GM12878 (cell line): ENCODE measurements around the gene SARS2. TPM values are rescaled to one million over a fixed set of nuclear protein-coding genes. Genes with fewer than 3 reads are reported as not detected.

Experiments used
- CBX5 ChIP-seq: sonication (generic); IDR thresholded peaks from 2 replicates; pipeline ENCODE4 v1.6.1; 2016; ENCODE audit warnings: low read depth, moderate library complexity, mild to moderate bottlenecking, inconsistent platforms
- FOS ChIP-seq: IDR thresholded peaks from 3 replicates; pipeline ENCODE4 v1.6.1; 2011; ENCODE audit warnings: borderline replicate concordance; ENCODE audit not compliant: insufficient read length; ENCODE audit errors: extremely low read depth
- JUND ChIP-seq: IDR thresholded peaks from 2 replicates; pipeline ENCODE4 v1.6.1; 2012; ENCODE audit warnings: low read depth, mild to moderate bottlenecking, low read length, improper control_type of control experiment, moderate library complexity
- MEF2B ChIP-seq: fragments of 450-650 bp; IDR thresholded peaks from 2 replicates; pipeline ENCODE4 v1.6.1; 2018; ENCODE audit warnings: mild to moderate bottlenecking, moderate library complexity; ENCODE audit not compliant: partially characterized antibody, poor library complexity, severe bottlenecking
- MYB ChIP-seq: fragments of 150-350 bp; IDR thresholded peaks from 2 replicates; pipeline ENCODE4 v1.6.1; 2014; ENCODE audit warnings: mild to moderate bottlenecking, low read depth, low read length, borderline replicate concordance
- NR2C1 ChIP-seq: fragments of 450-650 bp; IDR thresholded peaks from 2 replicates; pipeline ENCODE4 v1.6.1; 2017; ENCODE audit warnings: antibody characterized with exemption, mild to moderate bottlenecking, moderate library complexity
- RBBP5 ChIP-seq: fragments of 200-600 bp; sonication (generic); conservative IDR thresholded peaks from 2 replicates; pipeline ENCODE4 v1.6.1; 2016
- SIN3A ChIP-seq: IDR thresholded peaks from 2 replicates; pipeline ENCODE4 v1.6.1; 2012; ENCODE audit warnings: low read depth, low read length, improper control_type of control experiment
- SPI1 ChIP-seq: IDR thresholded peaks from 2 replicates; pipeline ENCODE4 v1.6.1; 2011; ENCODE audit warnings: low read depth, mild to moderate bottlenecking, low read length, moderate library complexity, borderline replicate concordance; ENCODE audit not compliant: insufficient read depth
- SREBF2 ChIP-seq: IDR thresholded peaks from 2 replicates; pipeline ENCODE4 v1.6.1; 2012; ENCODE audit warnings: mild to moderate bottlenecking, low read length
- TBL1XR1 ChIP-seq: IDR thresholded peaks from 2 replicates; pipeline ENCODE4 v1.6.1; 2012; ENCODE audit warnings: low read depth, low read length, improper control_type of control experiment
- TCF7 ChIP-seq: IDR thresholded peaks from 2 replicates; pipeline ENCODE4 v1.6.1; 2014; ENCODE audit warnings: antibody characterized with exemption, borderline replicate concordance
- ZNF207 ChIP-seq: fragments of 450-650 bp; IDR thresholded peaks from 2 replicates; pipeline ENCODE4 v1.6.1; 2014; ENCODE audit warnings: antibody characterized with exemption, mild to moderate bottlenecking, borderline replicate concordance
- polyA plus RNA-seq, 11 experiments: library from polyadenylated mRNA; depleted of rRNA in 4 of 11; unstranded in 6 of 11; stranded (reverse) in 5 of 11; fragments of >200 nt; fragmentation: Nextera tagmentation in 4 of 11; fragmentation: Illumina TruSeq in 1 of 11; extraction: Ambion mirVana in 4 of 11; extraction: Trizol in 1 of 11; gene quantifications; 1 replicate in 1 of 11; 2 replicates in 10 of 11; pipeline versions ENCODE4 v1.2.1 to v1.2.3, GENCODE V29; 2011 to 2016; ENCODE audit warnings: inconsistent platforms in 2 of 11, missing spikeins in 2 of 11, low read depth in 1 of 11
- total RNA-seq, 4 experiments: library from RNA; depleted of rRNA in 3 of 4; stranded (reverse); fragments of >200 nt in 3 of 4; fragmentation: Illumina TruSeq in 1 of 4; extraction: Trizol in 1 of 4; gene quantifications; 2 replicates each; pipeline versions ENCODE4 v1.2.1 to v1.2.3, GENCODE V29; 2013 to 2021
- TF ChIP-seq, protein P1 (sequence below): fragments of 450-650 bp; IDR thresholded peaks from 2 replicates; pipeline ENCODE4 v1.6.1; 2017; ENCODE audit warnings: mild to moderate bottlenecking, moderate library complexity
- TF ChIP-seq, protein P2 (sequence below): IDR thresholded peaks from 2 replicates; pipeline ENCODE4 v1.6.1; 2011; ENCODE audit warnings: low read depth, mild to moderate bottlenecking, low read length, moderate library complexity, borderline replicate concordance; ENCODE audit errors: extremely low read depth
- TF ChIP-seq, protein P3 (sequence below): fragments of 450-650 bp; IDR thresholded peaks from 2 replicates; pipeline ENCODE4 v1.6.1; 2016; ENCODE audit warnings: mild to moderate bottlenecking
- TF ChIP-seq, protein P4 (sequence below): fragments of 450-650 bp; formaldehyde crosslinking; IDR thresholded peaks from 2 replicates; pipeline ENCODE4 v1.4.0; 2020; ENCODE audit warnings: mild to moderate bottlenecking, moderate library complexity
- TF ChIP-seq, protein P5 (sequence below): IDR thresholded peaks from 2 replicates; pipeline ENCODE4 v1.6.1; 2011; ENCODE audit warnings: borderline replicate concordance, low read depth, mild to moderate bottlenecking, moderate library complexity, mixed read lengths, low read length; ENCODE audit not compliant: insufficient read depth; ENCODE audit errors: extremely low read length

SARS2 gene
- total and polyA plus RNA-seq, 10 of the 15 experiments (the other 5 are each of a cell fraction or from before 2014, with no cell fraction given), result 2.6 to 50.3 (median 27.5) TPM

DNA sequence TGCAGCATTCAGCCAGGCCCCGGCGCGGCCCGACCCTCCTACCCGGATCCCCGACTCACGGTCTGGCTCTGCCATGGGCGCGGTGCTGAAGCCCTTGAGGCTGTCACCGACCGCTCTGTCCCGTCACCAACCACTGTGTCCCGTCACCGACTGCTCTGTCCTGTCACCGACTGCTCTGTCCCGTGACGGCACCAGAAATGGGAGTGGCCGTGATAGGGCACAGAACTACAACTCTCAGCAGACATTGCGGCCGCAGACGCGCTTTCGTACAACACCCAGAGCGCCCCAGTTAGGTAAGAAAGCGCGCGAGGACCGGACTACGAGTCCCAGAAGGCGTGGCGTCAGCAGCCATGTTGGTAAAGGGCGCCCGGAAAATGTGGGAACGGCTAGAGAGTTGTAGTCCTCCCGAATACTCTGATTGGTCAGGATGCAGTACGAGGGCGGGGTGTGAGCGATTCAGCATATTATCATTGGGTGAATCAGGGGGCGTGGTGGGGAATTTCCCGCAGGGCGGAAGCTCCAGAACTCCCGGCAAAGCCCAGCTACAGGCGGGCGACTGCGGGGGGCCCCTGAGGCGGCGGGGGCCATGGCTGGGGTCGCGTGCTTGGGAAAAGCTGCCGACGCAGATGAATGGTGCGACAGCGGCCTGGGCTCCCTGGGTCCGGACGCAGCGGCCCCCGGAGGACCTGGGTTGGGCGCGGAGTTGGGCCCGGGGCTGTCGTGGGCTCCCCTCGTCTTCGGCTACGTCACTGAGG is 30.9 kb downstream of the SARS2 start, which contains the start of the genes NFKBIB and SIRT2 (continued):
- TF ChIP-seq, protein P1, sequence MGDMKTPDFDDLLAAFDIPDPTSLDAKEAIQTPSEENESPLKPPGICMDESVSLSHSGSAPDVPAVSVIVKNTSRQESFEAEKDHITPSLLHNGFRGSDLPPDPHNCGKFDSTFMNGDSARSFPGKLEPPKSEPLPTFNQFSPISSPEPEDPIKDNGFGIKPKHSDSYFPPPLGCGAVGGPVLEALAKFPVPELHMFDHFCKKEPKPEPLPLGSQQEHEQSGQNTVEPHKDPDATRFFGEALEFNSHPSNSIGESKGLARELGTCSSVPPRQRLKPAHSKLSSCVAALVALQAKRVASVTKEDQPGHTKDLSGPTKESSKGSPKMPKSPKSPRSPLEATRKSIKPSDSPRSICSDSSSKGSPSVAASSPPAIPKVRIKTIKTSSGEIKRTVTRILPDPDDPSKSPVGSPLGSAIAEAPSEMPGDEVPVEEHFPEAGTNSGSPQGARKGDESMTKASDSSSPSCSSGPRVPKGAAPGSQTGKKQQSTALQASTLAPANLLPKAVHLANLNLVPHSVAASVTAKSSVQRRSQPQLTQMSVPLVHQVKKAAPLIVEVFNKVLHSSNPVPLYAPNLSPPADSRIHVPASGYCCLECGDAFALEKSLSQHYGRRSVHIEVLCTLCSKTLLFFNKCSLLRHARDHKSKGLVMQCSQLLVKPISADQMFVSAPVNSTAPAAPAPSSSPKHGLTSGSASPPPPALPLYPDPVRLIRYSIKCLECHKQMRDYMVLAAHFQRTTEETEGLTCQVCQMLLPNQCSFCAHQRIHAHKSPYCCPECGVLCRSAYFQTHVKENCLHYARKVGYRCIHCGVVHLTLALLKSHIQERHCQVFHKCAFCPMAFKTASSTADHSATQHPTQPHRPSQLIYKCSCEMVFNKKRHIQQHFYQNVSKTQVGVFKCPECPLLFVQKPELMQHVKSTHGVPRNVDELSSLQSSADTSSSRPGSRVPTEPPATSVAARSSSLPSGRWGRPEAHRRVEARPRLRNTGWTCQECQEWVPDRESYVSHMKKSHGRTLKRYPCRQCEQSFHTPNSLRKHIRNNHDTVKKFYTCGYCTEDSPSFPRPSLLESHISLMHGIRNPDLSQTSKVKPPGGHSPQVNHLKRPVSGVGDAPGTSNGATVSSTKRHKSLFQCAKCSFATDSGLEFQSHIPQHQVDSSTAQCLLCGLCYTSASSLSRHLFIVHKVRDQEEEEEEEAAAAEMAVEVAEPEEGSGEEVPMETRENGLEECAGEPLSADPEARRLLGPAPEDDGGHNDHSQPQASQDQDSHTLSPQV, result no peak
- TF ChIP-seq MEF2B (no peak), SPI1 (0 out of 2 replicates have a peak, but pooled peaks have one; percentile 19), CBX5 (no peak), MYB (no peak), JUND (0 out of 2 replicates have a peak, but pooled peaks have one; percentile 28), RBBP5 (no peak), TBL1XR1 (peak; percentile 34; the same call in 1 of the 2 replicates), TCF7 (no peak), NR2C1 (peak; percentile 80), FOS (peak; percentile 75), SREBF2 (no peak), SIN3A (peak; percentile 24; the same call in 1 of the 2 replicates), ZNF207 (0 out of 2 replicates have a peak, but pooled peaks have one; percentile 65)
- TF ChIP-seq, protein P2, sequence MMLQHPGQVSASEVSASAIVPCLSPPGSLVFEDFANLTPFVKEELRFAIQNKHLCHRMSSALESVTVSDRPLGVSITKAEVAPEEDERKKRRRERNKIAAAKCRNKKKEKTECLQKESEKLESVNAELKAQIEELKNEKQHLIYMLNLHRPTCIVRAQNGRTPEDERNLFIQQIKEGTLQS, result peak; percentile 61; the same call in 1 of the 2 replicates
- TF ChIP-seq, protein P3, sequence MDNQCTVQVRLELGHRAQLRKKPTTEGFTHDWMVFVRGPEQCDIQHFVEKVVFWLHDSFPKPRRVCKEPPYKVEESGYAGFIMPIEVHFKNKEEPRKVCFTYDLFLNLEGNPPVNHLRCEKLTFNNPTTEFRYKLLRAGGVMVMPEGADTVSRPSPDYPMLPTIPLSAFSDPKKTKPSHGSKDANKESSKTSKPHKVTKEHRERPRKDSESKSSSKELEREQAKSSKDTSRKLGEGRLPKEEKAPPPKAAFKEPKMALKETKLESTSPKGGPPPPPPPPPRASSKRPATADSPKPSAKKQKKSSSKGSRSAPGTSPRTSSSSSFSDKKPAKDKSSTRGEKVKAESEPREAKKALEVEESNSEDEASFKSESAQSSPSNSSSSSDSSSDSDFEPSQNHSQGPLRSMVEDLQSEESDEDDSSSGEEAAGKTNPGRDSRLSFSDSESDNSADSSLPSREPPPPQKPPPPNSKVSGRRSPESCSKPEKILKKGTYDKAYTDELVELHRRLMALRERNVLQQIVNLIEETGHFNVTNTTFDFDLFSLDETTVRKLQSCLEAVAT, result no peak
- TF ChIP-seq, protein P4, sequence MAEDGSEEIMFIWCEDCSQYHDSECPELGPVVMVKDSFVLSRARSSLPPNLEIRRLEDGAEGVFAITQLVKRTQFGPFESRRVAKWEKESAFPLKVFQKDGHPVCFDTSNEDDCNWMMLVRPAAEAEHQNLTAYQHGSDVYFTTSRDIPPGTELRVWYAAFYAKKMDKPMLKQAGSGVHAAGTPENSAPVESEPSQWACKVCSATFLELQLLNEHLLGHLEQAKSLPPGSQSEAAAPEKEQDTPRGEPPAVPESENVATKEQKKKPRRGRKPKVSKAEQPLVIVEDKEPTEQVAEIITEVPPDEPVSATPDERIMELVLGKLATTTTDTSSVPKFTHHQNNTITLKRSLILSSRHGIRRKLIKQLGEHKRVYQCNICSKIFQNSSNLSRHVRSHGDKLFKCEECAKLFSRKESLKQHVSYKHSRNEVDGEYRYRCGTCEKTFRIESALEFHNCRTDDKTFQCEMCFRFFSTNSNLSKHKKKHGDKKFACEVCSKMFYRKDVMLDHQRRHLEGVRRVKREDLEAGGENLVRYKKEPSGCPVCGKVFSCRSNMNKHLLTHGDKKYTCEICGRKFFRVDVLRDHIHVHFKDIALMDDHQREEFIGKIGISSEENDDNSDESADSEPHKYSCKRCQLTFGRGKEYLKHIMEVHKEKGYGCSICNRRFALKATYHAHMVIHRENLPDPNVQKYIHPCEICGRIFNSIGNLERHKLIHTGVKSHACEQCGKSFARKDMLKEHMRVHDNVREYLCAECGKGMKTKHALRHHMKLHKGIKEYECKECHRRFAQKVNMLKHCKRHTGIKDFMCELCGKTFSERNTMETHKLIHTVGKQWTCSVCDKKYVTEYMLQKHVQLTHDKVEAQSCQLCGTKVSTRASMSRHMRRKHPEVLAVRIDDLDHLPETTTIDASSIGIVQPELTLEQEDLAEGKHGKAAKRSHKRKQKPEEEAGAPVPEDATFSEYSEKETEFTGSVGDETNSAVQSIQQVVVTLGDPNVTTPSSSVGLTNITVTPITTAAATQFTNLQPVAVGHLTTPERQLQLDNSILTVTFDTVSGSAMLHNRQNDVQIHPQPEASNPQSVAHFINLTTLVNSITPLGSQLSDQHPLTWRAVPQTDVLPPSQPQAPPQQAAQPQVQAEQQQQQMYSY (CRISPR knock-in tag), result no peak
- TF ChIP-seq, protein P5, sequence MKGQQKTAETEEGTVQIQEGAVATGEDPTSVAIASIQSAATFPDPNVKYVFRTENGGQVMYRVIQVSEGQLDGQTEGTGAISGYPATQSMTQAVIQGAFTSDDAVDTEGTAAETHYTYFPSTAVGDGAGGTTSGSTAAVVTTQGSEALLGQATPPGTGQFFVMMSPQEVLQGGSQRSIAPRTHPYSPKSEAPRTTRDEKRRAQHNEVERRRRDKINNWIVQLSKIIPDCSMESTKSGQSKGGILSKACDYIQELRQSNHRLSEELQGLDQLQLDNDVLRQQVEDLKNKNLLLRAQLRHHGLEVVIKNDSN, result peak; percentile 12
